ENCODE data around the gene CAND2.

The CAND2 gene

DNA sequence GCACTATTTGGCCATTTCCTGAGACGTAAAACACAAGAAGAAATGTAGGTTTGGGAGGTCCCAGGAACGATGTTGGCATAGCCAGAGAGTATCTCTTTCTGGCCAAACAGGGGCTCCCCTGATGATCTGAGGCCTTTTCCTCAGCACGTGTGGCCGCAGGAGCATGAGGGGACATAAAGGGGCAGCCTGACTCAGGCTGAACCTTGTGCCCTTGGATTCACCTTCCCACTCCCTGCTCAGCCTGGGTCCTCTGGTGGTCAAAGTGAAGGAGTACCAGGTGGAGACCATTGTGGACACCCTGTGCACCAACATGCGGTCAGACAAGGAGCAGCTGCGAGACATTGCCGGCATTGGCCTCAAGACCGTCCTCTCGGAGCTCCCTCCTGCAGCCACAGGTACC, 10.6 kb downstream of the CAND2 start:
- Mint-ChIP-seq H3K4me3 (no peak overlapping the region), H3K27ac (no peak overlapping the region), H3K9me3 (no peaks in the 10 kb centered on the region), H3K27me3 (peaks cover 5 to 17% of the 10 kb centered on the region in 2 donors), H3K4me1 (peaks cover 2 to 8% of the 10 kb centered on the region in 2 donors), H3K36me3 (no peaks in the 10 kb centered on the region)
- no peak for ATAC-seq (replicated peaks)
- no peak for DNase-seq

DNA sequence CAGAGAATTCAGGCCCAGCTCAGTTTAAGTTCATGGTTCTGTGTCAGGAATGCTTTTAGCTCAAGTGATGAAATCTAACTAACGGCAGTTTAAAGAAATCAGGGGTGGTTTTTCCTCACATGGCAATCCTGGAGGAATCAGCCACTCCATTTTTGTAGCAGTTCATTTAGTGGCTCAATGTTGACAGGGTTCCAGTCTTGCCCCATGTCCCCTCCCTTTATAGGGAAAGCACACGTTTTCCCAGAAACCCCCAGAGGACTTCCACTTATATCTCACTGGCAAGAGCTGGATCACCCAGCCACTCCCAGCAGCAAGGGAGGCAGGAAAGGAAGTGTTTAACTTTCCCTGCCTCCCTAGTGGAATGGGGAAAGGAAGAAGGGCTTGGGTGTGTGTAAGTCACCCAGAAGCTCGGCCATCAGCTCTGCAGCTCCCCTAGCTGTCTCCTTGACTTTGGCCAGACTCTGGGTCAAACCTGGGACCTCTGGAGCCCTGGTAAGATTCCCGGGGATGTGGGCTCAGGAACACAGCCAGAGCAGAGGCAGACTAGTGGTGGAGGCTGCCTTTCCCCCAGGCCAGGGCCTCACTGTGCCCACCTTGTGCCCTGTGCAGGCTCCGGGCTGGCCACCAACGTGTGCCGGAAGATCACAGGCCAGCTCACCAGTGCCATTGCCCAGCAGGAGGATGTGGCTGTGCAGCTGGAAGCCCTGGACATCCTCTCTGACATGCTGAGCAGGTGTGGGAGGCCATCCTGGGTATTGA, 11.3 kb downstream of the CAND2 start:
- Mint-ChIP-seq H3K36me3 (no peaks in the 10 kb centered on the region), H3K4me1 (peaks cover 2 to 8% of the 10 kb centered on the region in 2 donors), H3K27me3 (peaks cover 5 to 17% of the 10 kb centered on the region in 2 donors), H3K9me3 (no peaks in the 10 kb centered on the region), H3K4me3 (no peak overlapping the region), H3K27ac (no peak overlapping the region)
- DNase-seq (no peak), ATAC-seq (replicated peaks) (no peak)

DNA sequence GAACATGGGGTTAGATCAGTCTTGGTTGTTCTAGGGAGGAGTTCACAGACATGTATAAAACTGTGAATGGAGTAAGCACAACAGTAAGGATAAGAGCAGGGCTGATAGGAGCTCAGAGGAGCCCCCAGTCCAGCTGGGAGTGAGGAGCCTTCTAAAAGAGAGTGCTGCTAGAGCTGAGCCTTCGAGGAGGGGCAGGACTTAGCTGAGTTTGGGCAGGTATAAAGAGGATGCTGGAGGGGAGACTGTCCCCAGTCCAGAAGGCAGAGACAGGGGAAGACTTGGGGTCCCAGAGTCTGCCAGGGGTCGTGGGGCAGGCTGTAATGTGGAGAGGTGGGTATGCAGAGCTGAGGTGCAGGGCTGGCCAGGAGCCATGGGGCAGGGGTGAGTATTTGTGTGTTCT, 12.1 kb downstream of the CAND2 start:
- Mint-ChIP-seq H3K27me3 (peaks cover 5 to 12% of the 10 kb centered on the region in 2 donors), H3K4me1 (peaks cover 2 to 8% of the 10 kb centered on the region in 2 donors), H3K27ac (no peak overlapping the region), H3K9me3 (no peaks in the 10 kb centered on the region), H3K36me3 (no peaks in the 10 kb centered on the region), H3K4me3 (no peak overlapping the region)
- no peak for DNase-seq
- no peak for ATAC-seq (replicated peaks)

DNA sequence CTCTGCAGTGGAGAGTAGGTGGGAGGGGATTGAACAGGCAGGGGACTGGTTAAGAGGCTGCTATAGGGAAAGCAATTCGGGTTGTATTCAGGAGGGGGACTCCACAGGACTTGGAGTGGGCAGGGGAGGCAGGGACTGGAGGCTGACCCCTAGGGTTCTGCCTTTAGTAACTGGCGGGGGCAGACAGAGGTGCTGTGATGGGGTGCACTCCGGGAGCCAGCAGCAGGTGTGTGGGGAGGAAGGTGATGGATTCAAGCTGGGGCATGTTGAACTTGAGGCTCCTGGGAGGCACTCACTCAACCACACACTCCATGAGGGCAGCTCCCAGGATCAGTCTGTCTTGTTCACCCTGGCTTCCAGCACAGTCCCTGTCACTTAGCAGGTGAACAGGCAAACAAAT, 12.5 kb downstream of the CAND2 start:
- Mint-ChIP-seq H3K27ac (no peak overlapping the region), H3K27me3 (peaks cover 5 to 12% of the 10 kb centered on the region in 2 donors), H3K4me3 (peak overlapping the region in 1 of 2 donors; percentile 53), H3K4me1 (peaks cover 2 to 8% of the 10 kb centered on the region in 2 donors), H3K9me3 (no peaks in the 10 kb centered on the region), H3K36me3 (no peaks in the 10 kb centered on the region)
- ATAC-seq (replicated peaks), result no peak
- DNase-seq, result no peak

DNA sequence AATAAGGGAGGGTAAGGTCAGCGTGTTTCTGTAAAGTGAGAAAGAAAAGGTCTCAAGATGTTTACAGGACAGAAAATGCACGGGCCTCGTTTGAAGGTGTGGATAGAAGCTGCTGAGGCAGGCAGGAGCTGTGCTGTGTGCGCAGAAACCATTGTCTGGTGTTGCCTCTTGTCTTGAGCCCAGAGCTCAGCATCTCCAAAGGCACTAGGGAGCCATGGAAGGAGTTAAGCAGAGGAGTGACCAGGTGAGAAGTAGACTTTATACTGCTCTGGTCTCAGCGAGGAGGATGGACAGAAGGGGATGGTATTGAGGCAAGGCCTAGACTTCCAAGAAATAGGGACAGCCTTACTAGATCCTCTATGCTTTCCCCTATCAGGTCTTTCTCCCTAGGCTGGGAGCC, 13.0 kb downstream of the CAND2 start:
- H3K36me3 Mint-ChIP-seq, result no peaks in the 10 kb centered on the region
- ATAC-seq (replicated peaks), result no peak
- H3K27ac Mint-ChIP-seq, result no peak overlapping the region
- no peaks in the 10 kb centered on the region for H3K9me3 Mint-ChIP-seq
- H3K4me3 Mint-ChIP-seq, result peak overlapping the region; percentile 70 to 79
- H3K27me3 Mint-ChIP-seq, result peaks cover 5 to 12% of the 10 kb centered on the region in 2 donors
- no peak for DNase-seq
- H3K4me1 Mint-ChIP-seq, result peaks cover 2 to 8% of the 10 kb centered on the region in 2 donors

DNA sequence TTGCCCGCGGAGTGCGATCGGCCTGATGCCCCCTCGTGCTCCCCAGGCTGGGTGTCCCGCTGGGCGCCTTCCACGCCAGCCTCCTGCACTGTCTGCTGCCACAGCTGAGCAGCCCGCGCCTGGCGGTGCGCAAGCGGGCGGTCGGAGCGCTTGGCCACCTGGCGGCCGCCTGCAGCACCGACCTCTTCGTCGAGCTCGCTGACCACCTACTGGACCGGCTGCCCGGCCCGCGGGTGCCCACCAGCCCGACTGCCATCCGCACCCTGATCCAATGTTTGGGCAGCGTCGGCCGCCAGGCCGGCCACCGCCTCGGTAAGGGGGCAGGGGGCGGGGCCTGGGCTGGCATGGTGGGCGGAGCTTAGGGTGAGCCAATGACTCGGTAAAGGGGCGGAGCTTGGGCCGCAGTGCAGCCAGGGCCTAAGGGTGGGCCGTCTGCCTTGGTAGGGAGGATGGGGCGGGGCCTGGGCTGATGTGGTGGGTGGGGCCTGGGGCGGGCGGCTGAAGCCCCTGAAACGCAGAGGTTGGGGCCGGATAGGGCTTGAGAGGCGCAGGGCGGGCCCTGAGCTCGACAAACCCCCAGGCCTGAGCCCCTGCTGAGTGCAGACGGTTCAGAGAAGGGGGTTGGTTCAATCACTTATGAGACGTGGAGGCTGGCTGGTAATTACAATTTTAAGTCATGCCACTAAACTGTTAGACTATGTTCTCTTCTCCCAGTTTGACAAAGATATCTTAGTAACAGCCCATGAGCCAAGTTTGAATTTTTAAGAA, 13.7 kb downstream of the CAND2 start:
- peak; percentile 99 for ATAC-seq (replicated peaks)
- Mint-ChIP-seq H3K27me3 (peaks cover 5 to 12% of the 10 kb centered on the region in 2 donors), H3K4me3 (peak overlapping the region; percentile 70 to 79), H3K4me1 (peaks cover 6 to 8% of the 10 kb centered on the region in 2 donors), H3K9me3 (no peaks in the 10 kb centered on the region), H3K27ac (peak overlapping the region; percentile 25), H3K36me3 (no peaks in the 10 kb centered on the region)
- peak; percentile 86 for DNase-seq

DNA sequence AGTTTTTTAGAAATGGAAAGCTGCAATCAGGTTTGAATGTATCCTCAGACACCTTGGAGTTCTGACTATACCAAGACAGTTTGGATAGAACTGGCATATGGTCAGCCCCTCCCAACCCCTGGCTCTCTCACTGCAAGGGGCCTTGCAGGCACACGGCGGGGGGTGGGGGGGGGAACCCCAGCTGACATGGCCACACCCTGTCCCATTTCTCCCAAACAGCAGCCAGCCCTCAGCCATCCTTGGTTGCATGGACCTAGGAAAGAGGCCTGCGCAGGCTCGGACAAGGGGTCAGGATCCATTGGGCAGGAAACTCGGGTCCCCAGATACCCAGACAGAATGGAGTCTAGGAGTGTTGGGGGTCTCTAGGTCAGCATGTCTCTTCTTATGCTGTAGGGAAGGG, 14.5 kb downstream of the CAND2 start:
- Mint-ChIP-seq H3K4me1 (peaks cover 6 to 8% of the 10 kb centered on the region in 2 donors), H3K36me3 (no peaks in the 10 kb centered on the region), H3K27me3 (peaks cover 5 to 12% of the 10 kb centered on the region in 2 donors), H3K27ac (no peak overlapping the region), H3K9me3 (no peaks in the 10 kb centered on the region), H3K4me3 (no peak overlapping the region)
- no peak for ATAC-seq (replicated peaks)
- no peak for DNase-seq

DNA sequence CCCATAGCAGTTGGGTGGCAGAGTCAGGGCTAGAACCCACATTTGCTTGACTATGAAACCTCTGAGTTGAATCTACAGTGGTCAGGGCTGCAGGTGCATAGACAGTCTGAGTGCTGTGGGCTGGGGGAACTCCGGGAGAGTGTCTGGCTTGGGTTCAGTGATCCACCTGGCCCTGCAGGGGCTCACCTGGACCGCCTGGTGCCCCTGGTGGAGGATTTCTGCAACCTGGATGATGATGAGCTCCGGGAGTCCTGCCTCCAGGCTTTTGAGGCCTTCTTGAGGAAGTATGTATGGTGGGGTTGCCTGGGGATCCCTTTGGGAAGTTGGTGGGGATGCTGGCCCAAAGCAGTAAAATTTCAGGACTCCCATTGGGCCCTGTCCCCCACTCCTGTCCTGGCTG, 16.3 kb downstream of the CAND2 start:
- Mint-ChIP-seq H3K36me3 (no peaks in the 10 kb centered on the region), H3K27ac (no peak overlapping the region), H3K4me1 (peaks cover 7 to 8% of the 10 kb centered on the region in 2 donors), H3K4me3 (no peak overlapping the region), H3K9me3 (no peaks in the 10 kb centered on the region), H3K27me3 (peaks cover 5 to 12% of the 10 kb centered on the region in 2 donors)
- ATAC-seq (replicated peaks) (no peak), DNase-seq (no peak)

DNA sequence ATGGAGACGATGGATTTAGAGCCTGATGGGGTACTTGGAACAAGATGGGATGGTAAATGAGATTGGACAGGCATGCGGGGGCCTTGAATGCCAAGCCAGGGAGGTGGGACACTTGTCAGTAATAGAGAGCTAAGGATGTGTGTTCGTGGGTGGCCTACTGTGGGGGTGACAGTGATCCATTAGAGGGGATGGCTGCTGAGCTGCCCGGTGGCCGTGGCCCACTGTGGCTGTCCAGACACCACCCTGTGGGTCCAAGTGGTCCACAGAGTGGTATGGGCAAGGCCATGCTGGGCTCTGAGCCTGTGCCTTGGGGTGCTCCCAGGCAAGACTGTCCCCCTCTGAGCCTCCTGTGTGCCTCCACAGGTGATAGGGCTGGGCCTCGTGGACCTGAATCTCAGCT, 17.5 kb downstream of the CAND2 start:
- Mint-ChIP-seq H3K36me3 (no peaks in the 10 kb centered on the region), H3K4me3 (no peak overlapping the region), H3K27ac (no peak overlapping the region), H3K27me3 (peaks cover 0 to 6% of the 10 kb centered on the region in 2 donors), H3K9me3 (no peaks in the 10 kb centered on the region), H3K4me1 (peaks cover 8 to 11% of the 10 kb centered on the region in 2 donors)
- no peak for DNase-seq
- ATAC-seq (replicated peaks), result no peak

DNA sequence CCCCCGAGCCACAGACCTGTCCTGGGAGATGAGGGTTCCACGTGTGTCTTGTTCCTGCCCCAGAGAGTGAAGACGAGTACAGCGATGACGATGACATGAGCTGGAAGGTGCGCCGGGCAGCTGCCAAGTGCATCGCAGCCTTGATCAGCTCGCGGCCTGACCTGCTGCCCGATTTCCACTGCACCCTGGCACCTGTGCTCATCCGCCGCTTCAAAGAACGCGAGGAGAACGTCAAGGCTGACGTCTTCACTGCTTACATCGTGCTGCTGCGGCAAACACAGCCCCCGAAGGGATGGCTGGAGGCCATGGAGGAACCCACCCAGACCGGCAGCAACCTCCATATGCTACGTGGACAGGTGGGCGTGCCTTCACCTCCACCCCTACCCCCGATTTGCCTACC, 18.6 kb downstream of the CAND2 start:
- no peaks in the 10 kb centered on the region for H3K36me3 Mint-ChIP-seq
- H3K4me3 Mint-ChIP-seq, result no peak overlapping the region
- H3K27ac Mint-ChIP-seq, result no peak overlapping the region
- DNase-seq (no peak), ATAC-seq (replicated peaks) (no peak)
- no peaks in the 10 kb centered on the region for H3K9me3 Mint-ChIP-seq
- no peaks in the 10 kb centered on the region for H3K27me3 Mint-ChIP-seq
- H3K4me1 Mint-ChIP-seq, result peaks cover 8 to 13% of the 10 kb centered on the region in 2 donors

DNA sequence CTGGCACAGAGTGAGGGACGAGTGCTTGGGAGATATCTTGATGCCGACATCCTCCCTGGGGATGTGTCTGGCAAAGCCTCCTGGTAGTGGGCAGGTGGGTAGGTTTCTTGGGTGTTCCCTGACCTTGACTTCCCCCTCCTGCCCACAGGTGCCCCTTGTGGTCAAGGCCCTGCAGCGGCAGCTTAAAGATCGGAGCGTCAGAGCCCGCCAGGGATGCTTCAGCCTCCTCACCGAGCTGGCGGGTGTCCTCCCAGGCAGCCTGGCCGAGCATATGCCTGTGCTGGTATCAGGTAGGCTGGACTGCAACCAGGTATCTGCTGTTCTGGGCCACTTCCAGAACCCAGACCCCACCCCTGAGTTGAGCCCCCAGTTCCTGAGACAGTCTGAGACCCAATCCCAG, 19.2 kb downstream of the CAND2 start:
- Mint-ChIP-seq H3K4me3 (no peak overlapping the region), H3K27me3 (no peaks in the 10 kb centered on the region), H3K4me1 (peaks cover 4 to 13% of the 10 kb centered on the region in 2 donors), H3K36me3 (no peaks in the 10 kb centered on the region), H3K27ac (no peak overlapping the region), H3K9me3 (no peaks in the 10 kb centered on the region)
- DNase-seq (no peak), ATAC-seq (replicated peaks) (no peak)

DNA sequence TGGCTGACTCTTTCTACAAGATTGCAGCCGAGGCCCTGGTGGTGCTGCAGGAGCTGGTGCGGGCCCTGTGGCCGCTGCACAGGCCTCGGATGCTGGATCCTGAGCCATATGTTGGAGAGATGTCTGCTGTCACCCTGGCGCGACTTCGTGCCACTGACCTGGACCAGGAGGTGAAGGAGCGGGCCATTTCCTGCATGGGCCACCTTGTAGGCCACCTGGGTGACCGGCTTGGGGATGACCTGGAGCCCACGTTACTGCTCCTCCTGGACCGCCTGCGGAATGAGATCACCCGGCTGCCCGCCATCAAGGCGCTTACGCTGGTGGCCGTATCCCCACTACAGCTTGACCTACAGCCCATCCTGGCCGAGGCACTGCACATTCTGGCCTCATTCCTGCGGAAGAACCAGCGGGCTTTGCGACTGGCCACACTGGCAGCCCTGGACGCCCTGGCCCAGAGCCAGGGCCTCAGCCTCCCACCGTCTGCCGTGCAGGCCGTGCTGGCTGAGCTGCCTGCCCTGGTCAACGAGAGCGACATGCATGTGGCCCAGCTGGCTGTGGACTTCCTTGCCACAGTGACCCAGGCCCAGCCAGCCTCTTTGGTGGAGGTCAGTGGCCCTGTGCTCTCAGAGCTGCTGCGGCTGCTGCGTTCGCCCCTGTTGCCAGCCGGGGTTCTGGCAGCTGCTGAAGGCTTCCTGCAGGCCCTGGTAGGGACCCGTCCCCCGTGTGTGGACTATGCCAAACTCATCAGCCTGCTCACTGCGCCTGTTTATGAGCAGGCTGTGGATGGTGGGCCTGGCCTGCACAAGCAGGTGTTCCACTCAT, 20.3 kb downstream of the CAND2 start:
- ATAC-seq (replicated peaks), result no peak
- Mint-ChIP-seq H3K9me3 (no peaks in the 10 kb centered on the region), H3K4me1 (peaks cover 0 to 13% of the 10 kb centered on the region in 2 donors), H3K27me3 (no peaks in the 10 kb centered on the region), H3K36me3 (no peaks in the 10 kb centered on the region), H3K27ac (no peak overlapping the region), H3K4me3 (no peak overlapping the region)
- no peak for DNase-seq

DNA sequence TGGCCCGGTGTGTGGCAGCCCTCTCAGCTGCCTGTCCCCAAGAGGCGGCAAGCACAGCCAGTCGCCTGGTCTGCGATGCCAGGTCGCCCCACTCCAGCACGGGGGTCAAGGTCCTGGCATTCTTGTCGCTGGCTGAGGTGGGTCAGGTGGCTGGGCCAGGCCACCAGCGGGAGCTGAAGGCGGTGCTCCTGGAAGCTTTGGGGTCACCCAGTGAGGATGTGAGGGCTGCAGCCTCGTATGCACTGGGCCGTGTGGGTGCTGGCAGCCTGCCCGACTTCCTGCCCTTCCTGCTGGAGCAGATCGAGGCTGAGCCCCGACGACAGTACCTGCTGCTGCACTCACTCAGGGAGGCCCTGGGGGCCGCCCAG, 20.8 kb downstream of the CAND2 start:
- DNase-seq (no peak), ATAC-seq (replicated peaks) (peak in 1 of 2 donors; percentile 50)
- no peak overlapping the region for H3K27ac Mint-ChIP-seq
- H3K9me3 Mint-ChIP-seq, result no peaks in the 10 kb centered on the region
- H3K27me3 Mint-ChIP-seq, result no peaks in the 10 kb centered on the region
- H3K4me1 Mint-ChIP-seq, result peaks cover 0 to 13% of the 10 kb centered on the region in 2 donors
- H3K4me3 Mint-ChIP-seq, result no peak overlapping the region
- H3K36me3 Mint-ChIP-seq, result no peaks in the 10 kb centered on the region

DNA sequence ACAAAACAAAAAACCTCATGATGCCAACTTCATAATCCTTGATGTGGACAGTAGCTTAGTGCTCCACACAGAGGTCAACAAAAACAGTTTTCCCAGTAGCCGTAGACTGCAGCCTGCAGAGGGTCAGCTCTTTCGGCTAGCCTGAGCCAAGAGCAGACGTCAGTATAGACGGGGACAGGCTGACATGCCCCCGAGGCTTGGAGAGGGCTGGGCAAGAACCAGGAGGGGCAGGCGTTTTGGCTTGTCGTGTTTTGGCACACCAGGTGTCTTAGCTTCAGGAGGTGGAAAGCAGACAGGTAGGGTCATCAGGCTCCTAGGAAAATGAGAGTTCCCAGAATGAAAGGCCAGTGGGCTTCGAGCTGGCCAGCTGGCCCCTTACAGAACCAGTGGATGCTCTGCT, 21.8 kb downstream of the CAND2 start:
- no peak overlapping the region for H3K27ac Mint-ChIP-seq
- ATAC-seq (replicated peaks) (no peak), DNase-seq (no peak)
- no peaks in the 10 kb centered on the region for H3K36me3 Mint-ChIP-seq
- no peak overlapping the region for H3K4me3 Mint-ChIP-seq
- no peaks in the 10 kb centered on the region for H3K9me3 Mint-ChIP-seq
- H3K4me1 Mint-ChIP-seq, result peaks cover 0 to 13% of the 10 kb centered on the region in 2 donors
- H3K27me3 Mint-ChIP-seq, result no peaks in the 10 kb centered on the region
